ENCODE measurements around the gene PODXL. TPM values are rescaled to one million over a fixed set of nuclear protein-coding genes. Genes with fewer than 3 reads are reported as not detected.

PODXL gene
- total and polyA plus RNA-seq, 2 experiments from 2014 or later, result 220 to 727 TPM

DNA sequence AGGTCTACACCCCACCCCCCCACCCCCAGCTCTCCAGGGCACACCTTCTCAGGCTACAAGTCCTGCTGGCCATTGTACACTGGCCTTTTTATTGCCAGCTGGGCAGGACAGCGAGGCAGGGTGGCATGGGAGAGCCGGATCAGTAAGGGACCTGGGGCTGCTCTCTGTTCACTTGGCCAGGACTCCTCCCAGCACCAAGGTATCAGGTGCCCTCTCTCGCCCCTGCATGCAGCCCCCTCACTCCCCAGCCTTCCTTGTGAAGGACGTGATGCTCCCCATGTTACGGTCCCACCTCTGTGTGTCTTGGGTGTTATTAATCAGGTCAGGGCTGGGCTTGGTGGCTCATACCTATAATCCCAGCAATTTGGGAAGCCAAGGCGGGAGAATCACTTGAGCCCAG is 26.3 kb downstream of the PODXL start (continued):
- TF ChIP-seq ZNF462 (CRISPR knock-in tag; IDR thresholded peaks at IDR 0.05), result no peak
- TF ChIP-seq CREB1 (CRISPR knock-in tag; IDR thresholded peaks at IDR 0.05; ENCODE audit: low read depth), result no peak
- no peak for TF ChIP-seq EZH2phosphoT487 (IDR thresholded peaks at IDR 0.05; ENCODE audit: unreplicated experiment)
- TF ChIP-seq ZNF331 (CRISPR knock-in tag; IDR thresholded peaks at IDR 0.05; ENCODE audit: low read depth), result no peak

DNA sequence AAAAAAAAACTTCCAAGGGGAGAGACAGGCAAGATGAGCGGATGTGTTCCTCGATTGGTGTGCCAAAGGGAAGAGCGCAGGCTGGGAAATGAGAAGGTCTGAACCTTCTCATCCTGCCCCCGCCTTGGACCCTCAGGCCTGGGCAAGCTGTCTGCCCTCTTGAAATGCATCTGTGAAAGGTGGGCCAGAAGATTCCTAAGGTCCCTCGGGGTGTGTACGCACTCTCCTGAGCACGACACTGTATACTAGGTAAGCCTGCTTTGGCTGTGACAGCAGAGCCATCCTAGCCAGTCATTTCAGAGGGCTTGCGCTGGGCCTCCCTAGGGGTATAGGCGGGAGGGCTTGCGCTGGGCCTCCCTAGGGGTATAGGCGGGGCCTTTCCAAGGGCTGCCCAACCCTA is 26.8 kb downstream of the PODXL start:
- TF ChIP-seq REST (IDR thresholded peaks at IDR 0.05; ENCODE audit: unreplicated experiment) (no peak), ZNF462 (CRISPR knock-in tag; IDR thresholded peaks at IDR 0.05) (no peak), NANOG (IDR thresholded peaks at IDR 0.05; ENCODE audit: borderline replicate concordance) (no peak)
- H3K27me3 Mint-ChIP-seq (ENCODE audit: insufficient read depth, low read depth, poor library complexity), result peaks cover 20% of the 10 kb centered on the region
- Histone ChIP-seq H3K27me3 (ENCODE audit: insufficient read depth) (no peaks in the 10 kb centered on the region), H3K4me1 (ENCODE audit: insufficient read depth) (peaks cover 84% of the 10 kb centered on the region), H3K36me3 (ENCODE audit: insufficient read depth) (peaks cover 4% of the 10 kb centered on the region), H3K4me3 (no peak overlapping the region), H3K9me2 (ENCODE audit: insufficient read depth) (no peaks in the 10 kb centered on the region), H3K27ac (ENCODE audit: low read depth) (peak overlapping the region; percentile 74), H3K4me2 (no peak overlapping the region), H4K20me1 (replicated peaks; ENCODE audit: insufficient read depth) (peaks cover 95% of the 10 kb centered on the region), H3F3A (replicated peaks; ENCODE audit: low read depth) (peaks cover 42% of the 10 kb centered on the region), H3K79me2 (replicated peaks; ENCODE audit: insufficient read depth) (peaks cover 99% of the 10 kb centered on the region), H2AFZ (no peak overlapping the region)
- no peak overlapping the region for H3K27ac Mint-ChIP-seq
- H3K4me3 Mint-ChIP-seq, result no peak overlapping the region
- H3K36me3 Mint-ChIP-seq (ENCODE audit: low read depth), result peaks cover 60% of the 10 kb centered on the region
- H3K9me3 Mint-ChIP-seq, result no peaks in the 10 kb centered on the region
- peaks cover 75% of the 10 kb centered on the region for H3K4me1 Mint-ChIP-seq
- DNase-seq (ENCODE audit: low spot score) (no peak), ATAC-seq (peak; percentile 10)
